HTR-8/SVneo (cell line): ENCODE measurements around the gene GMPR2.

Experiments used
- DNase-seq: peaks from one replicate; pipeline ENCODE4 v3.0.0; 2011; ENCODE audit warnings: low spot score, mixed read lengths; ENCODE audit not compliant: insufficient read length
- FAIRE-seq: peaks from 2 replicates; lab custom pipeline; 2011; peaks lifted over from hg19 to GRCh38; lab: Jason Lieb, UNC

The GMPR2 gene

DNA sequence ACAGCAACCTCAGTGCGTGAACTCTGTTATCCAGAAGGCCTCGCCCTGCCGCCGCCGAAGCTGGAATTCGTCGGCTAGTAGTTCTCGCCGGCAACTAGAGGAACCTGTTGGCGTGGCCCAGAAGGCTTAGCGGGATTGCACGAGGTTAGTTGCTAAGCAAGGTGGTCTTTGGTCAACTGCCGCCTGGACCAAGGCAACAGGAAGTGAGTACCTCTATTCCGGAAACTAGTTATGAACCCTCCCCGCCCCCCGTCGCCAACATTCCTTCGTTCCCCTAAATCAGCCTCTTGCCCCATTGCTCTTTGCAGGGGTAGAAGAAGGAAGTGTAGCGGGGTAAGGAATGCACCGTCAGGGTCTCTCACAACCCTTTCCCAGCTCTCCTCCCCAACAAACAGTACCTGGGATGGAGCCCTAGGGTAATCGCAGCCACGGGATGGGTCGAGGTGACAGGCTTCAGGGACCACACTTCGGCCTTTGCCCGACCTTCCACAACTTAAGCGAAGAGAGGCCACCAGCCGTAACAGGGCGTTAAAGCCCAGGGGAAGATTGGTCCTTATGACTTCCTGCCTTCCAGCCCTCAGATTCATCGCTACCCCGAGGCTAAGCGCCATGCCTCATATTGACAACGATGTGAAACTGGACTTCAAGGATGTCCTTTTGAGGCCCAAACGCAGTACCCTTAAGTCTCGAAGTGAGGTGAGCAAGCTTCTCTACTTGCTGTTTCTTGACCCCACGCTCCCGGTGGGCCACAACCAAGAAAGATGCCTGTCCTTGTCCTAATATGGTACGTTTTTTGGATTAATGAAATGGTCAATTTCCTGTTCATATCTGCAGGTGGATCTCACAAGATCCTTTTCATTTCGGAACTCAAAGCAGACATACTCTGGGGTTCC lies at the start of gene GMPR2:
Gene GMPR2, plus strand, starts transcription at position 285 of the 893 bp plus-strand sequence. Its CDS starts 325 bp downstream, at position 610.
- DNase-seq (peak; percentile 45), FAIRE-seq (no peak)

DNA sequence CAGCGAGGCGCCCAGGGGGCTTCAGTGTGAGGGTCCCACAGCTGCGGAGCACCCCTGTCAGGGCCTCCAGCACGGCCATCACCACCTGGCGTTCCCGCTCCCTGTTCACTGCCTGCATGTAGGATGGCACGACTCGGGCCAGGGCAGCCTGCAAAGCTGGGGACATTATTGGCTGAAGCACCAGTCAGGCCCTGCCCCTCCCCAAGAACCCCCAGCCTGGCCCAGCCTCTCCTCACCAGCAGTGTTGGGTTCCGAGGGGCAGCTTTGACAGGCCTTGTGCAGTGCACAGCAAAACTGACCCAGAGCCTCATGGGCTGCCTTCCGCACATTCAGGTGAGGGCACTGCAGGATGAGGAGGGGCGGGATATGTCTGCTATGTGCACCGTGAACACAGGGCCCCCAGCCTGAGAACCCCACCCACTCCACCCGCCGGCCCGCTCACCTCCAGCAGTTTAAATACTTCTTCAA lies 49.7 kb upstream of the GMPR2 start:
- no peak for DNase-seq
- no peak for FAIRE-seq

DNA sequence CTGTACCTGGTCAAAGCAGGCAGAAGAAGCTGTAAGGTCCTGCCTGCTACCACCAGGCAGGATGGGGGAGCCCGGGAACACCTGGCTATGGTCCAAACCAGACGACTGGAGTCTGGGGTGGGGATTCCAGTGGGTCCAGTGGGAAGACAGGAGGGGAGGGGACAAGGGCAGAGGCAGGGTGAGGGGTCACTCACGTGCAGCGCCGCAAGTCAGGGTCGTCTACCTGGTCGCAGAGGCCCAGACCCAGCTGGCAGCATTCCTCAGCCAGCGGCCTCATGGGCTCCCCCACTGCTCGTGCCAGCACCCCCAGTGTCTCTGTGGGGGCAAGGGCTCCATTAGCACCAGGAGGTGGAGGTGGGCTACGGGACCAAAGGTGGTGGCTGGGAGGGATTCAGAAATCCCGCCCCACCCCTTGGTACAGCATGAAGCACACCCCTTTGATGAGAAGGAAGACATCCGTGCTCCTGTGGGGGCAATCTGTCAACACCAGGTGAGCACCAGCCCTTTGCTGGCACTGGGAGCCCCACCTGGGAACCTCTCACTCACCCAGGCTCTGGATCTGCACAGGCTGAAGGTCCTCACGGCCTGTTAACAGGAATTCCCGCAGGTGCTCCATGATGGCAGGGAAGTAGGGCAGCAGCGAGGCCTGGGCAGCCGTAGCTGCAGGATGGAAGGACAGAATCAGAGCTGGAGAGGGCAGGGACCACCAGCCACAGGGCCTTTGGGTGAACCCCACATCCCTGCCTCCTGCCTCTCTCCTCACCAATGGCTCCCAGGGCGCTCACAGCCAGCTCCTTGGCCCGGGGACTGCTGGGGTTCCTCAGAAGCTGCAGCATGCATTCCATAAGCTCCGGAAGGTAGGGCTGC lies 48.4 kb upstream of the GMPR2 start:
- DNase-seq (no peak), FAIRE-seq (no peak)

DNA sequence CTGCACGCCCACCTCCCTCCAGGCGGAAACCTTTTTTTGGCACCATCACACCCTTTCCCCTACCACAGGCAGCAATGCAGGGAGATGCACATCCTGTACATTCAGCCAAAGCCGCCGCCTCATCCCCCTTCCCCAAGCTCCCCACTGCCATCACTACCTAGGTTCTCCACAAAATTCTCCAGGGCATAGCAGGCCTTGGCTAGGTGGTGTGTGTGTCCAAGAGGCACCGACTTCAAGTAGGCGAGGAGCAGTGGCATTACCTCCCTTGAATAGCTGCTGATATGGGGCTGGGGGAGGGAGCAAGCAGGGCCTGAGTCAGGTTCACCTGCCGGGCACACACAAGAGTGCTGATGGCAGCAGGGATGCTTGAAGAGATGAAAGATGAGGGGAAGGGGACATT lies 47.7 kb upstream of the GMPR2 start:
- no peak for FAIRE-seq
- no peak for DNase-seq

DNA sequence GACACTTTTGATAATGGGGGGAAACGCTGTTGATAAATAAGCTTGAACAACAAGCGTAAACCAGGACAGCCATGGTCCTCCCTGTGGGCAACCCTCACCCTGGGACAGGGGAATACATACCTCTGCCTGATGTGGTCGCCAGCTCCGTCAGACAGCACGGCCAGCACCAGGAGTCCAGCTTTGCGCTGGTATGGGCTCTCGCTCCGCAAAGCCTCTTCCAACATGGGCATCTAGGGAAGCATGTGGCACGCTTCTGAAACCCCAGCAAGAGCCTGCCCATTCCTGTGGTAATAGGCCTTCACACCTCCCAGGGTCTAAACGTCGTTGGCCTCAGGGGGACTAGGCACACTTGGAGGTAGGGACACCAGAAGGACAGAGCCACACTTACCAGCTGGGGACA lies 47.0 kb upstream of the GMPR2 start:
- FAIRE-seq (no peak), DNase-seq (no peak)

DNA sequence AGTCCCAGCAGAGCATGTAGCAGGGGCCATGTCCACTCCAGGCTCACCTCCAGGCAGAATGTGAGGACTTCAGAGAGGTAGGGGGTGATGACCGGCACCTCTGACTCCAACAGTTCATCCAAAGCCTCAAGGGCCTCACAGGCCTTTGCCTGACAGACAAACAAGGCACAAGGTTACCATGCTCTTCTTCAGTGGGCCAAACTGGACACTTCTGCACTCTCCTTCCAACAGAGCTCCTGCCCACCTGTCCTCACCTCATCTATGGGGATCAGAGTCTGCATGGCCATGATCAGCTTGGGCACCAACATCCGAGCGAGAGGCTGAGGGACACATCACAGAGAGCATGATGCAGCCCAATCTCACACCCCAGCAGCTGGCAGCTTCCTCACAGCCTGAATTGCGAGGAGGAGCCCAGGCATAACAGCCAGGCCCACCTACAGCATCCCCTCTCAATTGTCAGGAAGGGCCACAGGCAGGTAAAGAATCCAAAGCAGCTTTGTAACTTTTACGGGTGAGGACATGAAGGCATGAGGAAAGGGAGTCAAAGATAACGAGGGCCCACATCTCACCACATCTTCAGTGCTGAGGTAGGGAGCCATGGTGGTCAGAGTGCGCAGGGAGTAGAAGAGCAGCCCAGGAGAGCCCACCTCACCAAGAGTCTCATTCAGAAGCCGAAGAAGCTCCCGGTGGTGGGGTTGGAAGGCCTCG lies 45.7 kb upstream of the GMPR2 start:
- DNase-seq: no peak
- FAIRE-seq: no peak

DNA sequence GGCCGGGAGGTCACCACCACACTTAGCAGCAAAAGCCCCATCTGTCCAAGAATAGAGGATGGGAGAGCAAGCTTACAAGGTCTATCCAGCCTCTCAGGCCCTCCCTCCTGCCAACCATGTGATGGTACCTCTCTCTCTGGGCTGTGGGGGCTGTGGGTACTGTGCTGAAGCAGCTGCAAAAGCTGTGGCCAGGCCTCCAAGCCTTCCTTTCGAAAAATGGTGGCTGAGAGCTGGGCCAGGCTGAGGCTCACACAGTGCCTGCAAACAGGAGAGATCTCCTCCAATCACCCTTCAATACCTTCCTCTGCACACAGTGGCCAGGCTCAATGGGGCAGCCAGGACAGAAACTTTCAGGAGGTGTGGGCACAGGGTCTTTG lies 45.2 kb upstream of the GMPR2 start:
- DNase-seq: no peak
- FAIRE-seq: no peak

DNA sequence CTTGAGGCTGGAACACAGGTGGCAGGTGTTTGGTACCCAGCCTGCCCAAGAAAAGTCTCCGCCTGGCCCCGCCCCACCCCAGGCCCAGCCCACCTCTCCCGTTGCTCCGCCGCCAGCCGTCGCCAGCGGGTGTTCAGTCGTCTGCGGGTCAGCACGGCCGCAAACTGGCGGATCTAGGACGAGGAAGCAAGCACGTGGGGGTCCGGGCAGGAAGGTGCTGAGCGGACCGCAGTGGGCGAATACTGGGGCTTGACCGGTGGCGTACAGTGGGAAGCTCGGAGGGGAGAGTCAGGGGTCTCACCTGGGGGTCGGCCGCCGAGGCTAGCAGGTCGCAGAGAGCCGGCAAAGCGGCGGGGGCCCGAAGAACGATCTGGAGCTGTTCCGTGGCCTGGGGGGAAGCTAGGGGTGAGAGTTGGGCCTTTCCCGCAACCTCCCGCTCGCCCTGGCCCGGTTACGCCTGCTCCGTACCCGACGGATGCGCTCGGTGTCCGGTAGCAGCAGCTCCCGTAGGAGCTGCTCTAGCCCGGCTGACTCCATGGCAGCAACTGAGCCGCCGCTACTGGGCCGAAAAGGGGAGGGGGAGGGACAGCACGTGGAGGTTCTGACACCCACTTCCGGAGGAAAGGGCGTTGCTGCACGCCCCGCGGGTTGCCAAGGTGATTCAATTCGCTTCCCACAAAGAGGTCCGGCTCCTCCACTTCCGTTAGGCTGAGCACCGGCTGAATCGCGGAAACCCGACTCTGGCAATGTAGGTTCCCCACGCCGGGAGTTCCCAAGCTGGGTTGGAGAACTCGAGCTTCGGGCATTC lies 44.3 kb upstream of the GMPR2 start, which contains the start of gene IPO4:
Gene IPO4, minus strand, starts transcription at position 566 of the 808 bp plus-strand sequence. Its CDS starts 29 bp downstream, at position 537.
- FAIRE-seq (no peak), DNase-seq (peak; percentile 90)

DNA sequence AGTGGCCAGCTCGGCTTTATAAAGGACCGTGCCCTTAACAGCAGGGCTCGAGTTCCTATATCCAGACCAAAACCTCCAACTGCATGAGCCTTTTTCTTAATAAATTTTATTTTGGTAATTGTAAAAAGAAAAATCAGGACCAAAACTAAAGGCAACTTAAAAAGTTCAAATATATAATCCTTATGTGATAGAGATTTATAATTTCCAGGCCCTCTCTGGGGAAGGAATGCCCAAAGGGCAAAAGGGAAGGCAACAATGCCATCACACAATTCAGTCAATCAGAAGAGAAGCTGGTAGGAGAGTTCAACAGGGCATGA lies 43.7 kb upstream of the GMPR2 start:
- no peak for DNase-seq
- FAIRE-seq: no peak

DNA sequence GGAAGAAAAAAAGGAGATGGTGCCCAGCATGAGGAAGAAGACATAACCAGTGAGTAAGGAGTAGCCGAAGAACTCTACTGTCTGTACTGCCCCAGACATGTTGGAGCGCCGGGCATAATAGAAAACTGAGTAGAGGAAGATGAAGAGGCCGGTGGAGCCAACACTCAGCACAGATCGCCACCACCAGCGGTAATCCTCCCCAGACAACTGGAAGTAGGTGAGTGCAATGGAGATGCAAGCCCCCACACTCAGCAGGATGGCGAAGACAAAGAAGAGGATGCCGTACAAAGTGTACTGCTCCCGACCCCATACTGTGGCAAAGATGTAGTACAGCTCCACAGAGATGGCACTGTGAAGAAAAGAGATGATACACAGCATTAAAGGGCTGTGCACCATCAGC lies 43.3 kb upstream of the GMPR2 start:
- FAIRE-seq: no peak
- DNase-seq: no peak

DNA sequence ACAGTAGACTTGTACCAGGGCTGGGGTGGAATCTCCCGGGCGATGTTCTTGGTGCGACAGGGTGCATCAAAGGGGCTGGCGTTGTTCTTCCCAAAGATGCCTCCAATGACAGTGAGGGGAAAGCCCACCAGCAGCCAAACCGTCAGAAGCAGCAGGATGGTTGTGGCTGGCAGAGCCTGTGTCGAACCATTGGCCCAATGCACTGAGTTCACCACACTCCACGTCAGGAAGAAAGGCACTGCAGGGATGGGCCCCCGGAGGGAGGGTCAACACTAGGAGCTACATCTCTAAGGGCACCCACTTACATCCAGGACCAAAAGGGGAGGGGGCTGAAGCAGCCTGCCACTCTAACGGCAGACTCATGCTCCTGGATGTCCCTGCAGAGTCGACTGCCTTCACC lies 42.3 kb upstream of the GMPR2 start:
- no peak for FAIRE-seq

DNA sequence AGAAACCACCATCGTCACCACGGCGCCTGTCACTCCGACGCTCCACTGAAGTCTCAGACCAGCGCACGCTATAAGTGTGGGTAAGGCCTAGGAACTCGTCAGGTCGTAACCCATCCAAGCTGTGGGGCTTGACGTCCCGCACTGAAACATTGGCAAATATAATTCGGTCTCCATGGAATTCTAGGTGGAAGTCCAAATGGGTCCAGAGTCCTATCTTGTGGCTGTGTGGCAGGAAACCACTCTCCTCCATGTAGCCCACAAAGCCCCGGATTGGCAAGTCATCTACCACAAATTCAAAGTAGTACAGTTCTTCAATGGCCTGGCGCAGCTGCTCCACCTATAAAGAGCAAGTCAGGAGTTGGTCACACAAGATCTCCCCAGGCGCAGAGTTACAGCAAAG lies 39.8 kb upstream of the GMPR2 start:
- FAIRE-seq: no peak

More for the DNA sequence above, 42.3 kb upstream of the GMPR2 start:
- no peak for DNase-seq

DNA sequence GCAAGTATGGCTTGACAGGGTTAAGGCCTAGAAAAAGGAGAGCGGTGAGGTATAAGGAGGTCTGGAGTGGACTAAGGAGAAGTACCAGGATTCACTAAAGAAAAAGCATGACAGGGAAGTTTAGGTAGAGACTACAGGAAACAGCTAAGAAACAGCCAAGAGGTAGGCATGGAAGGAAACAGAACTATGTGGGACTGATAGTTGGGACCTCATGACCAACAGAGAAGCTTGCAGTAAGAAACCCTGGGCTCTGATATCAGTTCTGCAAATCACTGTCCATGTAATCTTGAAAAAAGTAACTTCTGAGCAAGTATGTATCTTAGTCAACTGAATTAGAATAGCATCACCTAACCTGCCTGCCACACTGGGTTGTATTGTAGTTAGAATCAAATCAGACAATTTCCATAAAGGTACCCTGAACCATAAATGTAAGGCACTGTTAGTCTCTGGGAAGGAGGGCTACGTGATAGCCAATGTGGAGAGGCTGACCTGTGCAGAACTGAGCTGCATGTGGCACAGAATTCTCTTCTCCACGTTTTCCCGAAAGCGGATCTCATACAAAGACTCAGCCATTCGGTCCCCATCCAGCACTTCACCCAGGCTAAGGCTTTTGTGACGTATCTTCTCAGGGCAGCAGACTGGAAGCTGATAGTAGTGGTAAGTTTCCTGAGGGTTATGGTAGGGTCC lies 38.4 kb upstream of the GMPR2 start:
- DNase-seq: no peak
- no peak for FAIRE-seq

More for the DNA sequence above, 39.8 kb upstream of the GMPR2 start:
- DNase-seq: no peak

DNA sequence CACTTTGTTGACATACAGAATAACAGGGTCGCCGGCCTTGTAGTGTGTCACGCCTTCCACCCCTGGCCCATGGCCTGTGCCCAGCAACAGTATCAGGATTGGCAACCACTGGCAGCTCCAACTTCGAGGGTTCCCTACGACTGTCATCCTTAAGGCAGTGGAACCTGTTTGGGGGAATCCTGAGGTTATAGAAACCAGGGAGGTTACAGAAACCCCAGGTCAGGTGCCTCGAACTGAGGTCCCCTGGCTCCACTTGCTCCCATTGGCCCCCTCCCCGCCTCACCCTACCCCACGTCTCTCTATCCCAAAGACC lies 37.9 kb upstream of the GMPR2 start:
- DNase-seq (no peak), FAIRE-seq (no peak)

DNA sequence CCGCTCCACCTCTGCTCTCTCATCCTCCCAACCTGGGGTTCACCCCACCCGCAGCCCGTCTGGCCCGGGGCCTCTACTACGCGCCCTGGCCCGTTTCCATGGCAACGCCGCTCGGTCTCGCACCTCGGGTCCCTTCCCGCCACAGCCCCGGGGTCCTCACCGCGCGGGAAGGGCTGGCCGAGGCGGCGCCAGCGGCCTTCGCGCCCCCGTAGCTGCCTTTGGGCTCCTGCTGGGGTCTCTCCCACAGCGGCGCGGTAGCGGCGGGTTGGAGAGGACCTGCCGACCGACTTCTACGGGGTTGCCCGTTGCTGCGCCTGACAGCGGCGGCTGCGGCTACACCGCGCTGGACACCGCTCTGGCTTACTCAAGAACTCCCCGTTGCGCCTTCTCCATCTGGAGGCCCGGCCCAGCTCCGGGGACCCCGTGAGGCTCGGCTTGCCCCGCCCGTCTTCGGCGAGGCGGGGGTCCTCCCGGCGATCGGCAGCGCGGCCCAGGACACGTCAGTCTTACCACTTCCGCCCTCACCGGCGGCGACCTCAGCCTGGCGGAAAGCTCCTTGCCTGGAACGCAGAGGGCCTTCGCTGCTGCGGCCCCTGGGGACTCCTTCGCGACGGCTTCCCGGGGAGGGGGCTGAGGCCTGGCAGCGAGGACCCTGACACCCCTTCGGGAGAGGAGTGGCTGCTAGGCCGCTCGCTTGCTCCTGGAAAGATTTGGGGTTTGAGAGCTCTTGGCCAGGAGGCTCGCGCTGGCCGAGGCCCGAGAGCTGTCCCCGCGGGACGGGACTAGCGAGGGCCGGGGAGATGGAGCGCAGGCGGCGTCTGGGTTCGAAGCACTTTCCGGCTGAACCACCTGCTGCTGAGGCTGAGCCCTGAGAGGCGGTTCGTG lies 37.3 kb upstream of the GMPR2 start, which contains the start of gene TM9SF1:
Gene TM9SF1, minus strand, starts transcription at position 256 of the 885 bp plus-strand sequence. CDS start 422 bp downstream, outside the sequence.
- FAIRE-seq (no peak), DNase-seq (peak; percentile 66)

DNA sequence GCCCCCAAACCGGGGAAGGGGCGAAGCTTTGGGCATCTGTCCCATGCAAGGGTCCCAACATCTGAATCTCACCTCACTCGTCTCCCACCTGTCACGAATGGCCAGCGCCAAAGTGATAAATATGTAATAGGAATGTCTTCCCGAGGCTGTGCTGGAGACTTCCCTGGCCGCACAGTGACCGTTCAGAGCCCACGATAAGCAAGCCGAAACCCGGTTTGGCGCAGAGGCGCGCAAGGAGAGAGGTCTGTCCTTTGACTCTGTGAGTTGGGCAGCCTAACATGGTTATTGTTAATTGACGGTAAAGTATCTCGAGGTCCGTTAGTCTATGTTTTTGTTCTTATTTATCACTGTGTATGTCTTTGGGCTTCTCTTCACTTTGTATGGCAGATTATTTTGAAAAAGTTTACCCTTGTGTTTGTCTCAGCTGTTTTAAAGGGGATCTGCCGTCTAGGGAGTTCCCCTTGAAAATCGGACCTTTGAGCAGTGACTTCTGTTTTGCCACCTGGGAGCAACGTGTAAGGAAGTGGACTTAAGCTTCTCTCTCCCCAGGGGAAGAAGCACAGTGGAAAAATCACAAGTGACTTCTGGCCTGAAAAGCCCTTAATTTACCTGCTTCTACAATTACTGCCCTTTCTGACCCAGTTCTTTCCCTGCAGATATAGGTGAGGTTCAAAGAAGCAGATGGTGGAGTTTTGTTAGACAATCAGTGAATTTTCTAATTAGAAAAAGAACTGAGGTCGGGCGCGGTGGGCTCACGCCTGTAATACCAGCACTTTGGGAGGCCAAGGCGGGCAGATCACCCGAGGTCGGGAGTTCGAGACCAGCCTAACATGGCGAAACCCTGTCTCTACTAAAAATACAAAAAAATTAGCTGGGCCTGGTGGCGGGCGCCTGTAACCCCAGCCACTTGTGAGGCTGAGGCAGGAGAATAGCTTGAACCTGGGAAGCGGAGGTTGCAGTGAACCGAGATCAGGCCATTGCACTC lies 36.4 kb upstream of the GMPR2 start:
- peak; percentile 20 for DNase-seq
- no peak for FAIRE-seq

DNA sequence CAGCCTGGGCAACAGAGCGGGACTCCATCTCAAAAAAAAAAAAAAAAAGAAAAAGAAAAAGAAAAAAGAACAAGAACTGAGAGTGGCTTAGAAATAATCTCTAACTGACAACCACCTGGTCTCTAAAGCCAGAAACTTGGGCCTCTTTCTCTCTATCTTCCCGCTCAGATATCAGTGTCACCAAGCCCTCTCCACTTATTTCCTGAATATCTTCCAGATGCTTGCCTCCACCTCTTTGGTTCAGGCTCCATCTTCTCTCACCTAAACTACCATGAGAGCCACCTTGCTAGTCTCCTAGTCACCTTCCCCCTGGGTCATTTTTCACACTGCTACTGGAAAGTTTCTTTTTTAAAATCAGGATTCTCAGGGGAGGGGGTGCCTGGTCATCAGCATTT lies 35.7 kb upstream of the GMPR2 start:
- DNase-seq (no peak), FAIRE-seq (no peak)
